ENCODE measurements around the gene CHD6. TPM values are rescaled to one million over a fixed set of nuclear protein-coding genes. Genes with fewer than 3 reads are reported as not detected.

The CHD6 gene
- total and polyA plus RNA-seq, 4 donors, result 3.3 to 23.4 (median 18.2) TPM

DNA sequence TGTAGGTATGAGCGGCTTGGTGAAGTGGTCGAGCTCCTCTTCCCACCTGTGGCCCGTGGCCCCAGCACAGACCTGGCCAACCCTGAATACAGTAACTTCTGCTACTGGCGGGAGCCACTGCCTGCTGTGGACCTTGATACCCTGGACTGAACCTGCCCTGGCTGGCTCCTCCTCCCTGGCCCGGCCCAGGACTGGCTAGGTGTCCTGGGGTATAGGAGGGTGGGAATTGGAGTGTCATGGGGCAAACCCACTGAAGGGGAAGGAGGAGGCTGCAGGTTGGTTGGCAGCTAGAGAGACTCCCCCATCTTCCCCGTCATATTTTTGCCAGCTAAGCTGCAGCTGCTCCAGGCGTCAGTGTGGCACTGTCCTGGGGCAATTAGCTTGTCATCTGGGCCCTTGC is 259.5 kb downstream of the CHD6 start (continued):
- TF ChIP-seq HNF4A (conservative IDR thresholded peaks at IDR 0.05), result peak; percentile 95 to 97
- no peak for TF ChIP-seq YY1 (IDR thresholded peaks at IDR 0.05)
- TF ChIP-seq SP1 (IDR thresholded peaks at IDR 0.05), result peak; percentile 79

DNA sequence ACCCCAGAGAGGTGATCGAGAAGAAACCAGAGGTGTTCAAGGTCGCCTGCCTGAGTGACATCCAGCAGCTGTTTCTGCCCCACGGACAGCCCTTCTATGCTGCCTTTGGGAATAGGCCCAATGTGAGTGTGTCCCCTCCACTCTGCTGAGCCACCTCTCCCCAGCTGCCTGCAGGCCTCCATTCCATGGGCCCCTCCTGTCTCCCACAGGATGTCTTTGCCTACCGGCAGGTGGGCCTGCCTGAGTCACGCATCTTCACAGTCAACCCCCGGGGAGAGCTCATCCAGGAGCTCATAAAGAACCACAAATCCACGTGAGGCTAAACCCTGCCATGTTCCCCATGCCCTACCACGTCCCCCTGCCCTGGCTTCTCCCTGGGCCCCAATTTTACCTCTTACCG is 259.9 kb downstream of the CHD6 start:
- Histone ChIP-seq H3K36me3 (ENCODE audit: control insufficient read depth in 4 of 4, insufficient read depth in 3 of 4, low read depth in 1 of 4, low read length in 3 of 4) (peaks cover 0 to 30% (median 4%) of the 10 kb centered on the region in 4 donors), H3K27ac (ENCODE audit: low read depth in 1 of 2, low read length in 2 of 2) (no peak overlapping the region), H3K9ac (ENCODE audit: low read depth in 1 of 2, low read length in 2 of 2) (no peak overlapping the region), H3K27me3 (ENCODE audit: control insufficient read depth in 4 of 4, insufficient read depth in 4 of 4, low read length in 3 of 4) (no peaks in the 10 kb centered on the region), H3K9me3 (ENCODE audit: control insufficient read depth in 4 of 4, low read length in 3 of 4) (no peaks in the 10 kb centered on the region), H3K4me3 (ENCODE audit: low read depth in 1 of 3, low read length in 3 of 3) (no peak overlapping the region), H3K4me1 (ENCODE audit: control insufficient read depth in 4 of 4, insufficient read depth in 4 of 4, low read length in 3 of 4) (peaks cover 4 to 14% (median 11%) of the 10 kb centered on the region in 4 donors)
- no peak for TF ChIP-seq HNF4A (conservative IDR thresholded peaks at IDR 0.05)
- TF ChIP-seq, protein P1, sequence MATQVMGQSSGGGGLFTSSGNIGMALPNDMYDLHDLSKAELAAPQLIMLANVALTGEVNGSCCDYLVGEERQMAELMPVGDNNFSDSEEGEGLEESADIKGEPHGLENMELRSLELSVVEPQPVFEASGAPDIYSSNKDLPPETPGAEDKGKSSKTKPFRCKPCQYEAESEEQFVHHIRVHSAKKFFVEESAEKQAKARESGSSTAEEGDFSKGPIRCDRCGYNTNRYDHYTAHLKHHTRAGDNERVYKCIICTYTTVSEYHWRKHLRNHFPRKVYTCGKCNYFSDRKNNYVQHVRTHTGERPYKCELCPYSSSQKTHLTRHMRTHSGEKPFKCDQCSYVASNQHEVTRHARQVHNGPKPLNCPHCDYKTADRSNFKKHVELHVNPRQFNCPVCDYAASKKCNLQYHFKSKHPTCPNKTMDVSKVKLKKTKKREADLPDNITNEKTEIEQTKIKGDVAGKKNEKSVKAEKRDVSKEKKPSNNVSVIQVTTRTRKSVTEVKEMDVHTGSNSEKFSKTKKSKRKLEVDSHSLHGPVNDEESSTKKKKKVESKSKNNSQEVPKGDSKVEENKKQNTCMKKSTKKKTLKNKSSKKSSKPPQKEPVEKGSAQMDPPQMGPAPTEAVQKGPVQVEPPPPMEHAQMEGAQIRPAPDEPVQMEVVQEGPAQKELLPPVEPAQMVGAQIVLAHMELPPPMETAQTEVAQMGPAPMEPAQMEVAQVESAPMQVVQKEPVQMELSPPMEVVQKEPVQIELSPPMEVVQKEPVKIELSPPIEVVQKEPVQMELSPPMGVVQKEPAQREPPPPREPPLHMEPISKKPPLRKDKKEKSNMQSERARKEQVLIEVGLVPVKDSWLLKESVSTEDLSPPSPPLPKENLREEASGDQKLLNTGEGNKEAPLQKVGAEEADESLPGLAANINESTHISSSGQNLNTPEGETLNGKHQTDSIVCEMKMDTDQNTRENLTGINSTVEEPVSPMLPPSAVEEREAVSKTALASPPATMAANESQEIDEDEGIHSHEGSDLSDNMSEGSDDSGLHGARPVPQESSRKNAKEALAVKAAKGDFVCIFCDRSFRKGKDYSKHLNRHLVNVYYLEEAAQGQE (IDR thresholded peaks at IDR 0.05), result no peak
- TF ChIP-seq HNF4G (IDR thresholded peaks at IDR 0.05), result no peak
- TF ChIP-seq, protein P2, sequence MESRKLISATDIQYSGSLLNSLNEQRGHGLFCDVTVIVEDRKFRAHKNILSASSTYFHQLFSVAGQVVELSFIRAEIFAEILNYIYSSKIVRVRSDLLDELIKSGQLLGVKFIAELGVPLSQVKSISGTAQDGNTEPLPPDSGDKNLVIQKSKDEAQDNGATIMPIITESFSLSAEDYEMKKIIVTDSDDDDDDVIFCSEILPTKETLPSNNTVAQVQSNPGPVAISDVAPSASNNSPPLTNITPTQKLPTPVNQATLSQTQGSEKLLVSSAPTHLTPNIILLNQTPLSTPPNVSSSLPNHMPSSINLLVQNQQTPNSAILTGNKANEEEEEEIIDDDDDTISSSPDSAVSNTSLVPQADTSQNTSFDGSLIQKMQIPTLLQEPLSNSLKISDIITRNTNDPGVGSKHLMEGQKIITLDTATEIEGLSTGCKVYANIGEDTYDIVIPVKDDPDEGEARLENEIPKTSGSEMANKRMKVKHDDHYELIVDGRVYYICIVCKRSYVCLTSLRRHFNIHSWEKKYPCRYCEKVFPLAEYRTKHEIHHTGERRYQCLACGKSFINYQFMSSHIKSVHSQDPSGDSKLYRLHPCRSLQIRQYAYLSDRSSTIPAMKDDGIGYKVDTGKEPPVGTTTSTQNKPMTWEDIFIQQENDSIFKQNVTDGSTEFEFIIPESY (IDR thresholded peaks at IDR 0.05), result no peak
- no peak for TF ChIP-seq FOXA1 (IDR thresholded peaks at IDR 0.05)
- TF ChIP-seq RXRA (IDR thresholded peaks at IDR 0.05), result no peak
- TF ChIP-seq, protein P3, sequence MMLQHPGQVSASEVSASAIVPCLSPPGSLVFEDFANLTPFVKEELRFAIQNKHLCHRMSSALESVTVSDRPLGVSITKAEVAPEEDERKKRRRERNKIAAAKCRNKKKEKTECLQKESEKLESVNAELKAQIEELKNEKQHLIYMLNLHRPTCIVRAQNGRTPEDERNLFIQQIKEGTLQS (IDR thresholded peaks at IDR 0.05), result no peak
- TF ChIP-seq RAD21 (IDR thresholded peaks at IDR 0.05), result no peak
- TF ChIP-seq TAF1 (conservative IDR thresholded peaks at IDR 0.05), result no peak
- no peak for TF ChIP-seq EGR1 (IDR thresholded peaks at IDR 0.05; ENCODE audit: low read depth in 2 of 2)
- TF ChIP-seq, protein P4, sequence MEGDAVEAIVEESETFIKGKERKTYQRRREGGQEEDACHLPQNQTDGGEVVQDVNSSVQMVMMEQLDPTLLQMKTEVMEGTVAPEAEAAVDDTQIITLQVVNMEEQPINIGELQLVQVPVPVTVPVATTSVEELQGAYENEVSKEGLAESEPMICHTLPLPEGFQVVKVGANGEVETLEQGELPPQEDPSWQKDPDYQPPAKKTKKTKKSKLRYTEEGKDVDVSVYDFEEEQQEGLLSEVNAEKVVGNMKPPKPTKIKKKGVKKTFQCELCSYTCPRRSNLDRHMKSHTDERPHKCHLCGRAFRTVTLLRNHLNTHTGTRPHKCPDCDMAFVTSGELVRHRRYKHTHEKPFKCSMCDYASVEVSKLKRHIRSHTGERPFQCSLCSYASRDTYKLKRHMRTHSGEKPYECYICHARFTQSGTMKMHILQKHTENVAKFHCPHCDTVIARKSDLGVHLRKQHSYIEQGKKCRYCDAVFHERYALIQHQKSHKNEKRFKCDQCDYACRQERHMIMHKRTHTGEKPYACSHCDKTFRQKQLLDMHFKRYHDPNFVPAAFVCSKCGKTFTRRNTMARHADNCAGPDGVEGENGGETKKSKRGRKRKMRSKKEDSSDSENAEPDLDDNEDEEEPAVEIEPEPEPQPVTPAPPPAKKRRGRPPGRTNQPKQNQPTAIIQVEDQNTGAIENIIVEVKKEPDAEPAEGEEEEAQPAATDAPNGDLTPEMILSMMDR (IDR thresholded peaks at IDR 0.05; ENCODE audit: low read depth, low read length, missing input control), result no peak
- TF ChIP-seq FOXA2 (IDR thresholded peaks at IDR 0.05), result no peak
- no peak for TF ChIP-seq SP1 (IDR thresholded peaks at IDR 0.05)
- no peak for TF ChIP-seq JUND (IDR thresholded peaks at IDR 0.05)
- TF ChIP-seq NR2F2 (IDR thresholded peaks at IDR 0.05), result no peak
- TF ChIP-seq, protein P5, sequence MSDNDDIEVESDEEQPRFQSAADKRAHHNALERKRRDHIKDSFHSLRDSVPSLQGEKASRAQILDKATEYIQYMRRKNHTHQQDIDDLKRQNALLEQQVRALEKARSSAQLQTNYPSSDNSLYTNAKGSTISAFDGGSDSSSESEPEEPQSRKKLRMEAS (IDR thresholded peaks at IDR 0.05), result no peak
- no peak for TF ChIP-seq YY1 (IDR thresholded peaks at IDR 0.05)
- no peak for TF ChIP-seq GABPA (IDR thresholded peaks at IDR 0.05 in 1 of 2, conservative IDR thresholded peaks at IDR 0.05 in 1 of 2)
- no peak for DNase-seq (ENCODE audit: low spot score)
- 80% methylated on average over 9 of the region's 9 CpGs for WGBS

Data from liver (tissue), 9 donors.